ENCODE results near the gene SPATA3.

SPATA3 gene

DNA sequence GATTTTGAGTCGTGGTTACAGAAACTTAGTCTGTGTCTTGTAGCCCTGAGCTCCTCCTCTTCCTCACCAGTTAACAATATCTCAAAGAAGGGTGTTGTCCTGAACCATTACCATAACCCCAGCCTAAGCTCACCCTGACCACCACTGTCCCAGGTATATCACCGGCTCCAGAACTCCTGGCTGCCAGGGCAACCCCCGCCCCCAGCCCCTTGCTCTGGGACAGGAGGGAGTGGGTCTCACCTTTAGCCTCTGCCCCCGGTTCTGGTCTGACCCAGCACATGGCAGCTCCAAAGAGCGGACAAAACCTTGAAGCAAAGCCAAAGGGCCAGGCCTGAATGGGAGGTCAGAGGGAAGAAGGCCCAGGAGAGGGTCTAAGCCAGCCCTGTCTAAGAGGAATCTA is 55.2 kb downstream of the SPATA3 start:
- no peak for FAIRE-seq

DNA sequence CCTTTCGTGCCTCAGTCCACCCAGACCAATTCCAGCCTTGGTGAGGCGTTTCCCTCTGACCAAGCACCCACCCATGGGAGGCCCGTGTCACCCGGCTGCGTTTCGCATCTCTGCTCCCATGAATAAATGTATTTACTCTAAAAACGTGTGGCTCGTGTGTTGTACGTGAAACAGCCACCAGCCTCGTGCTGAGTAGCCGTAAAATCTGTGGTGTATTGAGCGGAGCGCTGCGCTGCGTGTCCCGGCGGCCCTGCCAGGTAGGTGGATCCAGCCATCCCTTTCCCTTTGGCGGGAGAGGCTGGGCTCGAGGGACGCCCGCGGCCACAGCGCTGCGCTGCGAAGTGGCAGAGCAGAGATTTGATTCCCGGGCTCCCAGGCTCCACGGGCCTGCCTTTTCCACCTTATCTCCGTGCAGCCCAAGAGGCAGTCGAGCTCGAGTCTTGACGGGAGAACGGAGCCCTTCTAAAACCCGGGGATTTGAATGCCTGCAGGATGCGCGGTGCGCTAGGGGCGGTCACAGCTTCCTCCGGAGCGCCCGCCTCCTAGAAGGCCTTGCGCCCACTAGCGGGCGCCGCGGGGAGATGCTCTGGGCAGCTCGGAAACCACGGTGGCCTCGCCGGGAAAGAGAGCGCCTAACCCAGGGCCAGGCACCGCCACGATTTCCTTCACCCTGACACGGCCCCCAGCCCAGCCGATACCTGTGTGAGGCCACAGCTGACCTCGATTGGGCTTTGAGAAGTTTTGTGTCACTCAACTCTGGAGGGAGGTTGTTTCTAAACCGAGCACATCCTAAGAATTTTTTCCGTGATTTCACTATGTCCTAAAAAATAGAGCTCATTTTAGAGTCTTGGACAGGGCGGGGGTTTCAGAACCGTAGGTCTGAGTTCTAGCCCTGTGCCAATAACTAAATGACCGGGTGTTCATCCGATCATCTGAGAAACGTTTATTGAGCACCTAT is 56.9 kb downstream of the SPATA3 start:
- FAIRE-seq, result no peak

DNA sequence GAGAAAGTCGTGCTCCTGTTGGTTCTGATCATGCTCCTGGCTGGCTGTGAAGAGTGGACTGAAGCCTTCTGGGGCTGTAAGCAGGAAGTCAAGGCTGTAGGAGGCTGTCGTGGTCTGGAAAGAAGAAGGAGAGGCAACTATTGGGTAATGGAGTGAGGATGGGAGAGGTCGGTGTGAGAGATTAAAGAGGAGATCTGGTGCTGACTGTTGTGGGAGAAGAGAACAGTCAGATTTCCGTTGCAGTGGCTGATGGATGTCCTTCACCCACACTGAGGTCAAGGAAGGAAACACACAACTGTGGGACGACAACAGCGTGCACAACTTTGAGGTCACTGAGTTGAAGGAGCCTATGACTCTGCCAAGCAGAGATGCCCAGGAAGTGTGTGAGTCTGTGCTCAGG is 57.9 kb downstream of the SPATA3 start:
- no peak for FAIRE-seq

DNA sequence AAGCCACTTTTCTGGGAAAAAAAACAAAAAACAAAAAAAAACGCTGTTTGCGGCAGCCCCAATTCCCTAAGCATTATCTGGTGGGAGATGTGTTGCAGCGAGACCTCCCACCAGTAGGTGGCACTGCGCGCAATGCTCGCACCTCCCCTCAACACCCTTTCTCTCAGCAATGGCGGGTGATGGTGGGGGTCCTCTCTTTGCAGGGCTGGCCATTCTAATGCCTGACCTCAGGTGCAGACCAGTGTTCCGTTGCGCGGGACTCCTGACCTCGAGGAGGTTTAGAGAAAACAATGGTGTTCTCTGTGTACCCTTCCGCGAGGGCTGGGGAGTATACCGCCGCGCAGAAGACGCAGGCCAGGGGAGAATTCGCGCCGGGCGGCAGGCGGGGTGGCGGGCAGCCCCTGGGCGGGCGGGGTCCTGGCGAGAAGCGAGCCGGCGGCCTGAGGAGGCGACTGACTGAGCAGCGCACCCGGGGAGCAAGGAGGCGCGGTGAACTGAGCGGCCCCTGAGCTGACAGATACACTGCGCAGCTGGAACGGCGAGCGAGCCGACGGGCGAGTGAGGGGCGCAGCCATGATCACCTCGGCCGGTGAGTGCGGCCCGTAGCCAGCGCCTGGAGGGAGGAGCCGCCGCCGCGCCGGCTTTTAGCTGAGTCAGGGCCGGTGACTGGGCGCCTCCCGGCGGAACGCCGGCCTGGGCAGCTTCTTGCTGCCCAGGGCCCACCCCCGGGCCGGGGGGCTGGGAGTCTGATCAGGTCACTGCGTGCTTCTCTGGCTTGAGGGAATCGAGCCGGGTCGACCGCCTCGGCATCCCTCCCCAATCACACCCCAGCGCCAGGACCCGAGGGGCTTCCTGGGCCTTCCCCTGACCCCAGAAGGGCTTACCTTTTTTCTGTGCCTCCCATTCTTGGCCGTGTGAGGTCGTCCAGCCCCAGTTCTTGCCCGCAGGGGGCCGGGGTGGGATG is 60.8 kb downstream of the SPATA3 start, which contains the start of gene PSMD1:
PSMD1 (plus strand) TSS at position 415 of the 964 bp plus-strand sequence; CDS start at position 574, 159 bp downstream.
- no peak for FAIRE-seq

DNA sequence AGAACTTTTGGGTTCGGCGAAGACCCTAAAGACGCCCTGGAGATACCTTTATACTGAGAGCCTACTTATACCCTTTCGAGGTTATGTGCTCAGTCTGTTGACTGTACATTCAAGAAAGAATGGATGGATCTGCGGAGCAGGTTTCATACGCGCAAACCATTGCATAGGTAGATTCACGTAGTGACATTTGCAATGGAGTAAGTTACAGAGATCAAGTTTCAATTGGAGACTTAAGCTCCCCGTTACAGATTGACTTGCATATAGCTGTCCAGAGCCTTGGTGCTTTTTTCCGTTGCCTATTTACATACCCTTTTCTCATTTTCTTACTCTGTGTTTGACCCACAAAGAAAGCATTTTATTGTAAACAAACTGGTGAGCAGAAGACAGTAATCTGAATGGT is 61.7 kb downstream of the SPATA3 start:
- no peak for FAIRE-seq
